PC-3 (cell line): Measurements from ENCODE around the gene PDHA2.

Experiments
- EZH2 ChIP-seq: fragments of 300-600 bp; sonication (generic); IDR thresholded peaks from one replicate; pipeline ENCODE4 v1.6.1; 2017; ENCODE audit warnings: antibody characterized with exemption, mild to moderate bottlenecking, low read length; ENCODE audit not compliant: unreplicated experiment
- EZH2phosphoT487 ChIP-seq: fragments of 300-600 bp; sonication (generic); IDR thresholded peaks from 2 replicates; pipeline ENCODE4 v1.6.1; 2018; ENCODE audit warnings: mild to moderate bottlenecking, antibody characterized with exemption, low read length, borderline replicate concordance
- TF ChIP-seq, protein P1 (sequence below): fragments of 300-600 bp; sonication (generic); conservative IDR thresholded peaks from 2 replicates; pipeline ENCODE4 v1.5.1; 2017; ENCODE audit warnings: antibody characterized with exemption, low read depth, mild to moderate bottlenecking, low read length

DNA sequence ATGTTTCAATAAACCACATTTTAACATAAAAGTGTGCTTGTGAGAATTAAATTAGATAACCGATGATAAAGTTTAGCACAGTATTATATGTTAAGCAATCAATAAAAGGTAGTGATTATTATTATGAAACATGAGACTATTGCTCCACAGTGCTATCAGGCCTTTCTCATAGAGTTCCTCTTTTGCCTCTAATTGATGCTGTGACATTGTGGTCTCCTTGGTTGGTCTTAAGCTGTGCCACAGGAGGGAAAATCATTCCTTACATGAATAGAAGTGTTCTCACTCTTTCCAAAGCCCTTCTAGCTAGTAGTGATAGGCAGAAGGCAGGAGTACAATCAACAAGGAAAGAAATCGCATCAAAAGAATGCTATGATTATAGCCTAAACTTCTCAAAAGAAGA lies 9.2 kb upstream of the PDHA2 start:
- TF ChIP-seq, protein P1, sequence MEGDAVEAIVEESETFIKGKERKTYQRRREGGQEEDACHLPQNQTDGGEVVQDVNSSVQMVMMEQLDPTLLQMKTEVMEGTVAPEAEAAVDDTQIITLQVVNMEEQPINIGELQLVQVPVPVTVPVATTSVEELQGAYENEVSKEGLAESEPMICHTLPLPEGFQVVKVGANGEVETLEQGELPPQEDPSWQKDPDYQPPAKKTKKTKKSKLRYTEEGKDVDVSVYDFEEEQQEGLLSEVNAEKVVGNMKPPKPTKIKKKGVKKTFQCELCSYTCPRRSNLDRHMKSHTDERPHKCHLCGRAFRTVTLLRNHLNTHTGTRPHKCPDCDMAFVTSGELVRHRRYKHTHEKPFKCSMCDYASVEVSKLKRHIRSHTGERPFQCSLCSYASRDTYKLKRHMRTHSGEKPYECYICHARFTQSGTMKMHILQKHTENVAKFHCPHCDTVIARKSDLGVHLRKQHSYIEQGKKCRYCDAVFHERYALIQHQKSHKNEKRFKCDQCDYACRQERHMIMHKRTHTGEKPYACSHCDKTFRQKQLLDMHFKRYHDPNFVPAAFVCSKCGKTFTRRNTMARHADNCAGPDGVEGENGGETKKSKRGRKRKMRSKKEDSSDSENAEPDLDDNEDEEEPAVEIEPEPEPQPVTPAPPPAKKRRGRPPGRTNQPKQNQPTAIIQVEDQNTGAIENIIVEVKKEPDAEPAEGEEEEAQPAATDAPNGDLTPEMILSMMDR = no peak
- TF ChIP-seq EZH2 = no peak
- TF ChIP-seq EZH2phosphoT487 = no peak
